ENCODE measurements around the gene HADH. TPM values are rescaled to one million over a fixed set of nuclear protein-coding genes. Genes with fewer than 3 reads are reported as not detected.

Gene HADH
- total RNA-seq, 5 donors from 2014 or later (not counting 1 experiment from before 2014, with no cell fraction given): 14.2 to 25.0 (median 17.8) TPM

- POLR2A ChIA-PET: interaction anchor here in 1 of 2 donors (1.1 kb wide), 1 partner anchor 54 kb away, joined by 3 read pairs; no protein-coding TSS in a partner anchor
- Histone ChIP-seq H3K27me3 (replicated peaks in 1 of 2; ENCODE audit: control insufficient read depth in 2 of 2, extremely low read depth in 1 of 2, insufficient read depth in 2 of 2, low read length in 1 of 2) (no peaks in the 10 kb centered on the region), H3K4me1 (ENCODE audit: control insufficient read depth in 1 of 2, extremely low read depth in 1 of 2, insufficient read depth in 2 of 2, low read length in 2 of 2) (peaks cover 63 to 64% of the 10 kb centered on the region in 2 experiments), H3K9me3 (no peaks in the 10 kb centered on the region), H3K36me3 (ENCODE audit: control insufficient read depth in 2 of 2, extremely low read depth in 1 of 2, insufficient read depth in 1 of 2, low read length in 1 of 2) (peaks cover 2 to 57% of the 10 kb centered on the region in 2 donors), H3K4me3 (ENCODE audit: control insufficient read depth in 1 of 2, extremely low read depth in 1 of 2, low read length in 1 of 2) (no peak overlapping the region), H3K27ac (ENCODE audit: low read length) (peak overlapping the region; percentile 19)
- WGBS (ENCODE audit: insufficient coverage): 43% methylated on average over 1 of the region's 1 CpG
- Mint-ChIP-seq H3K4me3 (peak overlapping the region in 1 of 3 donors; percentile 53), H3K27ac (peak overlapping the region; percentile 85 to 98), H3K27me3 (no peaks in the 10 kb centered on the region), H3K9me3 (no peaks in the 10 kb centered on the region), H3K4me1 (peaks cover 93 to 97% (median 93%) of the 10 kb centered on the region in 3 donors), H3K36me3 (peaks cover 39% of the 10 kb centered on the region)
- no peak for ATAC-seq (replicated peaks in 1 of 4)
- DNase-seq: no peak
- CTCF ChIA-PET: interaction anchor here (0.8 to 2.8 kb wide), 7 partner anchors 9 to 519 kb away, joined by 3 to 9 read pairs (median 4); no protein-coding TSS in a partner anchor
These were observed 63.6 kb downstream of the HADH start for GRCh38 chr4:108053251-108053711.

DNA sequence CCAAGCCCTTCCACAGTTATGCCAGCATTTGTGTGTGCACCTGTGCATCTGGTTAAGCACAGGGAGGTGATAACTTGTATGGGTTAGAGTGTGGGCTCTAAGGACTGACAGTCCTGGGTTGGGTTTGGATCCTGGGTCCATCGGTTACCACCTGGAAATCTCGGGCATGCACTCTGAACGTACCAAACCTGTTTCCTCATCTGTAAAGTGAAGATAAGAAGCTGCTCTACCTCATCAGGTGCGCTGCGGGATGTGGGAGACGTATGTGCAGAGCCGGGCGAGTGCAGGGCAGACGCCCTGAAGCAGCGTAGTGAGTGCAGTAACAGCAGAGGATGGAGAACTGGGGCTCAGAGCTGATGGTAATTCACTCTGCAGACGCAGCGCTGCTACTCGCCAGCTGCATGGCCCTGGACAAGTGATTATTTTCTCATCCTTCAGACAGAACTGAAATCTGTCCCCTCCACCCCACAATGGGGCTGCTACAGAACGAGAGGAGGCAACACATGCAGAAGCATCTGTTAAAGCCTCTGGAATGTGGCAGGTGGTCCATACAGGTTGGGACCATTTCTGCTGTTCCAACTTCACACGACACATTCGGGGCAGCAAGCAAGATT lies 64.4 kb downstream of the HADH start:
- ATAC-seq (replicated peaks in 1 of 4) (peak; percentile 53 to 71 (median 54)), DNase-seq (peak in 28 of 35 experiments; percentile 28 to 72 (median 42))
- Histone ChIP-seq H3K27ac (ENCODE audit: low read length) (peak overlapping the region; percentile 17), H3K27me3 (replicated peaks in 1 of 2; ENCODE audit: control insufficient read depth in 2 of 2, extremely low read depth in 1 of 2, insufficient read depth in 2 of 2, low read length in 1 of 2) (no peaks in the 10 kb centered on the region), H3K4me1 (ENCODE audit: control insufficient read depth in 1 of 2, extremely low read depth in 1 of 2, insufficient read depth in 2 of 2, low read length in 2 of 2) (peaks cover 62 to 67% of the 10 kb centered on the region in 2 experiments), H3K4me3 (ENCODE audit: control insufficient read depth in 1 of 2, extremely low read depth in 1 of 2, low read length in 1 of 2) (no peak overlapping the region), H3K9me3 (no peaks in the 10 kb centered on the region), H3K36me3 (ENCODE audit: control insufficient read depth in 2 of 2, extremely low read depth in 1 of 2, insufficient read depth in 1 of 2, low read length in 1 of 2) (peaks cover 0 to 55% of the 10 kb centered on the region in 2 donors)
- Mint-ChIP-seq H3K9me3 (no peaks in the 10 kb centered on the region), H3K27ac (peak overlapping the region; percentile 85 to 98), H3K36me3 (peaks cover 33% of the 10 kb centered on the region), H3K4me1 (peaks cover 93 to 97% (median 93%) of the 10 kb centered on the region in 3 donors), H3K4me3 (peak overlapping the region in 2 of 3 donors; percentile 28 to 53), H3K27me3 (no peaks in the 10 kb centered on the region)
- WGBS (ENCODE audit: insufficient coverage): 70% methylated on average over 9 of the region's 16 CpGs
- CTCF ChIA-PET: interaction anchor here (1.2 to 2.8 kb wide), 6 partner anchors 10 to 128 kb away, joined by 3 to 9 read pairs (median 5); no protein-coding TSS in a partner anchor
- POLR2A ChIA-PET: interaction anchor here (0.8 to 1.1 kb wide), 2 partner anchors 39 to 69 kb away, joined by 8 to 13 read pairs; no protein-coding TSS in a partner anchor

GRCh38 chr4:108055787-108056186 lies 66.1 kb downstream of the HADH start:
- ChIA-PET CTCF (interaction anchor here in 1 of 2 donors (1.2 to 2.8 kb wide), 2 partner anchors 12 to 52 kb away, joined by 5 to 9 read pairs; no protein-coding TSS in a partner anchor), POLR2A (interaction anchor here (0.6 to 1.3 kb wide), 5 partner anchors 17 to 1890 kb away, joined by 4 to 14 read pairs (median 5); no protein-coding TSS in a partner anchor)
- Mint-ChIP-seq H3K27ac (peak overlapping the region; percentile 89 to 90), H3K4me3 (peak overlapping the region in 1 of 3 donors; percentile 25), H3K27me3 (no peaks in the 10 kb centered on the region), H3K36me3 (peaks cover 36% of the 10 kb centered on the region), H3K9me3 (no peaks in the 10 kb centered on the region), H3K4me1 (peaks cover 93 to 97% (median 93%) of the 10 kb centered on the region in 3 donors)
- Histone ChIP-seq H3K4me3 (ENCODE audit: control insufficient read depth in 1 of 2, extremely low read depth in 1 of 2, low read length in 1 of 2) (no peak overlapping the region), H3K9me3 (no peaks in the 10 kb centered on the region), H3K36me3 (ENCODE audit: control insufficient read depth in 2 of 2, extremely low read depth in 1 of 2, insufficient read depth in 1 of 2, low read length in 1 of 2) (peaks cover 4 to 68% of the 10 kb centered on the region in 2 donors), H3K27me3 (replicated peaks in 1 of 2; ENCODE audit: control insufficient read depth in 2 of 2, extremely low read depth in 1 of 2, insufficient read depth in 2 of 2, low read length in 1 of 2) (no peaks in the 10 kb centered on the region), H3K4me1 (ENCODE audit: control insufficient read depth in 1 of 2, extremely low read depth in 1 of 2, insufficient read depth in 2 of 2, low read length in 2 of 2) (peaks cover 56 to 65% of the 10 kb centered on the region in 2 experiments), H3K27ac (ENCODE audit: low read length) (peak overlapping the region; percentile 25)
- 100% methylated on average over 1 of the region's 3 CpGs for WGBS (ENCODE audit: insufficient coverage)
- ATAC-seq (replicated peaks in 1 of 4) (no peak), DNase-seq (no peak)

GRCh38 chr4:108056418-108056817 lies 66.7 kb downstream of the HADH start:
- DNase-seq: no peak
- CTCF ChIA-PET: no interaction called here
- POLR2A ChIA-PET: interaction anchor here (0.6 to 1.3 kb wide), 5 partner anchors 27 to 1891 kb away, joined by 3 to 14 read pairs (median 5); no protein-coding TSS in a partner anchor
- Histone ChIP-seq H3K27me3 (replicated peaks in 1 of 2; ENCODE audit: control insufficient read depth in 2 of 2, extremely low read depth in 1 of 2, insufficient read depth in 2 of 2, low read length in 1 of 2) (no peaks in the 10 kb centered on the region), H3K4me3 (ENCODE audit: control insufficient read depth in 1 of 2, extremely low read depth in 1 of 2, low read length in 1 of 2) (no peak overlapping the region), H3K4me1 (ENCODE audit: control insufficient read depth in 1 of 2, extremely low read depth in 1 of 2, insufficient read depth in 2 of 2, low read length in 2 of 2) (peaks cover 53 to 63% of the 10 kb centered on the region in 2 experiments), H3K9me3 (no peaks in the 10 kb centered on the region), H3K27ac (ENCODE audit: low read length) (peak overlapping the region; percentile 25), H3K36me3 (ENCODE audit: control insufficient read depth in 2 of 2, extremely low read depth in 1 of 2, insufficient read depth in 1 of 2, low read length in 1 of 2) (peaks cover 4 to 72% of the 10 kb centered on the region in 2 donors)
- Mint-ChIP-seq H3K27ac (peak overlapping the region; percentile 89 to 90), H3K9me3 (no peaks in the 10 kb centered on the region), H3K4me3 (peak overlapping the region in 1 of 3 donors; percentile 25), H3K27me3 (no peaks in the 10 kb centered on the region), H3K36me3 (peaks cover 39% of the 10 kb centered on the region), H3K4me1 (peaks cover 91 to 96% (median 93%) of the 10 kb centered on the region in 3 donors)
- 78% methylated on average over 3 of the region's 6 CpGs for WGBS (ENCODE audit: insufficient coverage)
- no peak for ATAC-seq (replicated peaks in 1 of 4)

- Histone ChIP-seq H3K4me3 (ENCODE audit: control insufficient read depth in 1 of 2, extremely low read depth in 1 of 2, low read length in 1 of 2) (no peak overlapping the region), H3K4me1 (ENCODE audit: control insufficient read depth in 1 of 2, extremely low read depth in 1 of 2, insufficient read depth in 2 of 2, low read length in 2 of 2) (peaks cover 44 to 48% of the 10 kb centered on the region in 2 experiments), H3K27me3 (replicated peaks in 1 of 2; ENCODE audit: control insufficient read depth in 2 of 2, extremely low read depth in 1 of 2, insufficient read depth in 2 of 2, low read length in 1 of 2) (no peaks in the 10 kb centered on the region), H3K9me3 (no peaks in the 10 kb centered on the region), H3K36me3 (ENCODE audit: control insufficient read depth in 2 of 2, extremely low read depth in 1 of 2, insufficient read depth in 1 of 2, low read length in 1 of 2) (peaks cover 4 to 74% of the 10 kb centered on the region in 2 donors), H3K27ac (ENCODE audit: low read length) (no peak overlapping the region)
- Mint-ChIP-seq H3K4me1 (peaks cover 84 to 93% (median 92%) of the 10 kb centered on the region in 3 donors), H3K27ac (peak overlapping the region; percentile 71 to 81), H3K4me3 (peak overlapping the region in 1 of 3 donors; percentile 39), H3K27me3 (no peaks in the 10 kb centered on the region), H3K36me3 (peaks cover 39% of the 10 kb centered on the region), H3K9me3 (no peaks in the 10 kb centered on the region)
- ATAC-seq (replicated peaks in 1 of 4) (no peak), DNase-seq (no peak)
- CTCF ChIA-PET: interaction anchor here (0.5 to 5.1 kb wide), 5 partner anchors 9 to 1185 kb away, joined by 3 to 22 read pairs (median 5); no protein-coding TSS in a partner anchor
- POLR2A ChIA-PET: no interaction called here
- WGBS (ENCODE audit: insufficient coverage): 93% methylated on average over 6 of the region's 11 CpGs
These were observed 69.2 kb downstream of the HADH start for GRCh38 chr4:108058685-108059440.

DNA sequence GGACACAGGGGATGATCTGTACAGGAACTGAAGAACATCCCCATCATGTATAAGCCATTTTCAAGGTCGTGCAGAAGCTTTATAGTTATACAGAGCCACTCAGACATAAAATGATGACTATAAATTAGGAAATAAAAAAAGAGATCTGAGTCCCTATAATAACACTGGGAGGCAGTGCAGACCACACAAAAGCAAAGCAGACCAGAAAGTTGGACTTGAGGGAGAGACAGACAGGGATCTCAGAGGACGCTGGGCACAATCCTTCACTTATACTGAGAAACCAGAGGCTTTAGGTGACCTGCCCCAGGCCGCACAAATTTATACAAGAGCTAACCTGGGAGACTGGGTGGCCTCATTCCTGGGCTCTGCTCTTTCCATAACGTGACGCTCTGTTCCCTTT lies 70.5 kb downstream of the HADH start:
- H3K4me3 ChIP-seq (ENCODE audit: control insufficient read depth in 1 of 2, extremely low read depth in 1 of 2, low read length in 1 of 2): no peak overlapping the region
- 90% methylated on average over 4 of the region's 5 CpGs for WGBS (ENCODE audit: insufficient coverage)
- no peak for ATAC-seq (replicated peaks in 1 of 4)
- H3K27ac Mint-ChIP-seq: peak overlapping the region; percentile 81 to 88
- H3K9me3 ChIP-seq: no peaks in the 10 kb centered on the region
- peaks cover 84 to 93% (median 90%) of the 10 kb centered on the region in 3 donors for H3K4me1 Mint-ChIP-seq
- H3K27me3 ChIP-seq (replicated peaks in 1 of 2; ENCODE audit: control insufficient read depth in 2 of 2, extremely low read depth in 1 of 2, insufficient read depth in 2 of 2, low read length in 1 of 2): no peaks in the 10 kb centered on the region
- no peaks in the 10 kb centered on the region for H3K27me3 Mint-ChIP-seq
- H3K36me3 Mint-ChIP-seq: peaks cover 45% of the 10 kb centered on the region
- DNase-seq: peak in 1 of 35 experiments; percentile 46
- peaks cover 4 to 74% of the 10 kb centered on the region in 2 donors for H3K36me3 ChIP-seq (ENCODE audit: control insufficient read depth in 2 of 2, extremely low read depth in 1 of 2, insufficient read depth in 1 of 2, low read length in 1 of 2)
- peak overlapping the region; percentile 3 for H3K27ac ChIP-seq (ENCODE audit: low read length)
- no peaks in the 10 kb centered on the region for H3K9me3 Mint-ChIP-seq
- CTCF ChIA-PET: interaction anchor here (0.5 to 5.1 kb wide), 9 partner anchors 10 to 577 kb away, joined by 3 to 22 read pairs (median 5); no protein-coding TSS in a partner anchor
- POLR2A ChIA-PET: no interaction called here
- peak overlapping the region in 1 of 3 donors; percentile 37 for H3K4me3 Mint-ChIP-seq
- peaks cover 39 to 45% of the 10 kb centered on the region in 2 experiments for H3K4me1 ChIP-seq (ENCODE audit: control insufficient read depth in 1 of 2, extremely low read depth in 1 of 2, insufficient read depth in 2 of 2, low read length in 2 of 2)
